Sigmoid colon (tissue), 7 donors: ENCODE data around the gene REC8. TPM values are rescaled to one million over a fixed set of nuclear protein-coding genes. Genes with fewer than 3 reads are reported as not detected.
"Not testable (repeated sequence)": the region's sequence is repeated elsewhere in the genome, so short reads cannot be mapped to it uniquely, and the experiment has no call there.

Experiments
- DNase-seq: peaks from one replicate; pipeline ENCODE4 v3.0.0-alpha.2; 2019
- H3K27ac ChIP-seq, 4 donors: fragments of 200-600 bp; sonication (generic); one replicate each; pipeline ENCODE4 v1.5.1; 2016 to 2019; ENCODE audit warnings: mild to moderate bottlenecking in 1 of 4
- H3K27me3 ChIP-seq, 3 donors: fragments of 200-600 bp; sonication (generic); one replicate each; pipeline ENCODE4 v1.5.1; 2019; ENCODE audit warnings: mild to moderate bottlenecking in 1 of 3
- H3K36me3 ChIP-seq, 4 donors: fragments of 200-600 bp; sonication (generic); one replicate each; pipeline ENCODE4 v1.5.1; 2016 to 2019
- H3K4me1 ChIP-seq, 4 donors: fragments of 200-600 bp; sonication (generic); one replicate each; pipeline ENCODE4 v1.5.1; 2017 to 2019
- H3K4me3 ChIP-seq, 4 donors: fragments of 200-600 bp; sonication (generic); one replicate each; pipeline ENCODE4 v1.5.1; 2017 to 2019; ENCODE audit warnings: mild to moderate bottlenecking in 2 of 4, moderate library complexity in 1 of 4
- H3K9me3 ChIP-seq, 4 donors: fragments of 200-600 bp in 3 of 4; sonication (generic) in 3 of 4; one replicate each; pipeline versions ENCODE4 v1.5.1 to v1.6.1; 2013 to 2019
- CTCF ChIP-seq, 4 experiments: fragments of 450-650 bp in 3 of 4; fragments of 200-600 bp in 1 of 4; IDR thresholded peaks; one replicate each; pipeline ENCODE4 v1.5.1; 2016 to 2019; ENCODE audit warnings: antibody characterized with exemption in 4 of 4, mild to moderate bottlenecking in 3 of 4, moderate library complexity in 2 of 4
- EP300 ChIP-seq, 4 donors: sonication (generic); formaldehyde crosslinking; IDR thresholded peaks; one replicate each; pipeline ENCODE4 v1.6.1; 2017; ENCODE audit warnings: antibody characterized with exemption in 4 of 4
- POLR2A ChIP-seq, 2 donors: fragments of 450-650 bp; IDR thresholded peaks; one replicate each; pipeline ENCODE4 v1.6.1; 2016; ENCODE audit warnings: antibody characterized with exemption in 2 of 2, mild to moderate bottlenecking in 2 of 2, moderate library complexity in 2 of 2
- POLR2AphosphoS5 ChIP-seq, 4 donors: sonication (generic); formaldehyde crosslinking; IDR thresholded peaks; one replicate each; pipeline ENCODE4 v1.6.1; 2017; ENCODE audit warnings: antibody characterized with exemption in 4 of 4
- WGBS, 2 donors: extraction: QIAGEN DNeasy Blood & Tissue Kit; methylation state at CpG; one replicate each; pipeline ENCODE4 v1.1.7; 2013; 5-methylcytosine and 5-hydroxymethylcytosine counted together
- intact Hi-C: fragments of 100-400 bp; cut with DNase I; formaldehyde crosslinking; loops from one replicate; pipeline ENCODE4 v1.15.1; 2023
- polyA plus RNA-seq, 3 donors: library from polyadenylated mRNA; stranded (reverse); fragments of 200-250 nt; gene quantifications; one replicate each; pipeline ENCODE4 v1.2.3, GENCODE V29; 2013
- small RNA-seq, 3 donors: library from RNA; depleted of rRNA; stranded (forward); fragments of <200 nt; gene quantifications; one replicate each; pipeline ENCODE3, GENCODE V24; 2016
- total RNA-seq, 4 donors: library from RNA; depleted of rRNA; stranded (reverse); fragments of >200 nt; gene quantifications; one replicate each; pipeline ENCODE4 v1.1.0, GENCODE V29; 2016
- donor health status: healthy with polysubstance abuse.
- donor health status: Bipolar disorder and iron deficiency.
- donor health status: healthy.

REC8 gene
- total and polyA plus RNA-seq, 7 donors = 1.8 to 24.1 (median 6.4) TPM

- no peak overlapping the region for H3K4me3 ChIP-seq
- 62 to 63% methylated on average over 3 of the region's 3 CpGs for WGBS, 2 donors
- intact Hi-C loops = no loop called here
- H3K27ac ChIP-seq = no peak overlapping the region
- no peak for TF ChIP-seq CTCF (IDR thresholded peaks at IDR 0.05)
- TF ChIP-seq POLR2A (IDR thresholded peaks at IDR 0.05) = no peak
- TF ChIP-seq POLR2AphosphoS5 (IDR thresholded peaks at IDR 0.05) = no peak
- peaks cover 0 to 15% (median 14%) of the 10 kb centered on the region in 4 donors for H3K4me1 ChIP-seq
- DNase-seq = no peak
- peaks cover 0 to 8% (median 3%) of the 10 kb centered on the region in 4 donors for H3K36me3 ChIP-seq
- H3K27me3 ChIP-seq = no peaks in the 10 kb centered on the region
- no peaks in the 10 kb centered on the region for H3K9me3 ChIP-seq
These were observed 47.6 kb downstream of the REC8 start for GRCh38 chr14:24219521-24219920.

GRCh38 chr14:24222987-24223386 lies 51.1 kb downstream of the REC8 start:
- H3K27me3 ChIP-seq, intact Hi-C loops, H3K27ac ChIP-seq, H3K9me3 ChIP-seq, H3K4me1 ChIP-seq, DNase-seq, H3K4me3 ChIP-seq: not testable (repeated sequence)
- 97 to 98% methylated on average over 4 of the region's 4 CpGs for WGBS, 2 donors
- H3K36me3 ChIP-seq = peaks cover 0 to 17% (median 2%) of the 10 kb centered on the region in 4 donors

GRCh38 chr14:24224618-24225071 lies 52.8 kb downstream of the REC8 start:
- Histone ChIP-seq H3K27ac (peak overlapping the region in 1 of 4 donors; percentile 21), H3K36me3 (peaks cover 0 to 21% (median 3%) of the 10 kb centered on the region in 4 donors), H3K9me3 (no peaks in the 10 kb centered on the region), H3K4me1 (no peaks in the 10 kb centered on the region), H3K27me3 (no peaks in the 10 kb centered on the region), H3K4me3 (no peak overlapping the region)
- WGBS, 2 donors = 91 to 94% methylated on average over 7 of the region's 7 CpGs
- peak; percentile 27 for DNase-seq
- intact Hi-C loops = no loop called here
- no peak for TF ChIP-seq CTCF (IDR thresholded peaks at IDR 0.05)
- TF ChIP-seq POLR2A (IDR thresholded peaks at IDR 0.05) = no peak
- TF ChIP-seq POLR2AphosphoS5 (IDR thresholded peaks at IDR 0.05) = no peak
- no peak for TF ChIP-seq EP300 (IDR thresholded peaks at IDR 0.05)

- DNase-seq = no peak
- intact Hi-C loops = no loop called here
- H3K36me3 ChIP-seq = peaks cover 0 to 21% (median 3%) of the 10 kb centered on the region in 4 donors
- no peak overlapping the region for H3K4me3 ChIP-seq
- H3K27ac ChIP-seq = no peak overlapping the region
- WGBS, 2 donors = 69 to 83% methylated on average over 1 of the region's 1 CpG
- H3K4me1 ChIP-seq = peaks cover 0 to 10% (median 9%) of the 10 kb centered on the region in 4 donors
- no peaks in the 10 kb centered on the region for H3K27me3 ChIP-seq
- H3K9me3 ChIP-seq = no peaks in the 10 kb centered on the region
- TF ChIP-seq CTCF (IDR thresholded peaks at IDR 0.05) = no peak
- no peak for TF ChIP-seq POLR2A (IDR thresholded peaks at IDR 0.05)
- no peak for TF ChIP-seq POLR2AphosphoS5 (IDR thresholded peaks at IDR 0.05)
- TF ChIP-seq EP300 (IDR thresholded peaks at IDR 0.05) = no peak
These were observed 54.6 kb downstream of the REC8 start for GRCh38 chr14:24226473-24226872.

- WGBS, 2 donors = 0 to 71% methylated on average over 1 of the region's 1 CpG
These were observed 57.0 kb downstream of the REC8 start for GRCh38 chr14:24228902-24229301.

More at GRCh38 chr14:24228902-24229301, 57.0 kb downstream of the REC8 start:
- H3K4me1 ChIP-seq = peaks cover 0 to 23% (median 22%) of the 10 kb centered on the region in 4 donors
- H3K9me3 ChIP-seq = no peaks in the 10 kb centered on the region
- DNase-seq = no peak
- intact Hi-C loops = no loop called here
- H3K27me3 ChIP-seq = no peaks in the 10 kb centered on the region
- TF ChIP-seq POLR2A (IDR thresholded peaks at IDR 0.05) (no peak), CTCF (IDR thresholded peaks at IDR 0.05) (no peak), POLR2AphosphoS5 (IDR thresholded peaks at IDR 0.05) (no peak), EP300 (IDR thresholded peaks at IDR 0.05) (no peak)
- H3K27ac ChIP-seq = no peak overlapping the region
- no peak overlapping the region for H3K4me3 ChIP-seq
- peaks cover 0 to 21% (median 3%) of the 10 kb centered on the region in 4 donors for H3K36me3 ChIP-seq

Small RNA genes lying within 50 kb of the gene (small RNA-seq; reads per million reads assigned to genes)
- 0 reads per million in 3 donors for gene AL136295.4
- 0 reads per million in 3 donors for gene CHMP4A
- 0 reads per million in 3 donors for gene IPO4
- 0 reads per million in 3 donors for gene IRF9
- 0 to 0.06 (median 0) reads per million in 3 donors for gene MDP1
- 0.36 to 1.3 (median 0.51) reads per million in 3 donors for gene RNA5SP383

Other genes starting within 250 kb of the REC8 start
Only the 30 nearest of the 32 such genes appear.
- 10 to 100 TPM in 3 of 4 donors, 1 to 10 TPM in 1; 8.0 to 20.0 (median 17.6) TPM for gene DHRS4L2, start 183.2 kb upstream of the REC8 start, total RNA-seq
- 10 to 100 TPM; 57.1 to 62.7 (median 57.6) TPM for gene DHRS4L2, start 183.2 kb upstream of the REC8 start, polyA plus RNA-seq
- gene CARMIL3, start 120.1 kb upstream of the REC8 start, total RNA-seq = 1 to 10 TPM in 2 of 4 donors, under 1 TPM in 2; 0.14 to 3.3 (median 0.62) TPM
- 1 to 10 TPM in 1 of 3 donors, under 1 TPM in 2; under 0.01 to 1.7 (median 0.23) TPM for gene CARMIL3, start 120.1 kb upstream of the REC8 start, polyA plus RNA-seq
- gene CPNE6, start 100.5 kb upstream of the REC8 start, total RNA-seq = 1 to 10 TPM in 3 of 4 donors, not detected in 1; 1.8 to 3.3 (median 2.9) TPM
- gene CPNE6, start 100.5 kb upstream of the REC8 start, polyA plus RNA-seq = under 1 TPM in 1 of 3 donors, not detected in 2; 0.42 TPM
- gene PCK2, start 77.8 kb upstream of the REC8 start, total RNA-seq = 10 to 100 TPM in 2 of 4 donors, 1 to 10 TPM in 2; 7.1 to 12.2 (median 9.2) TPM
- 100 to 1,000 TPM in 1 of 3 donors, 10 to 100 TPM in 2; 66.1 to 109 (median 99.5) TPM for gene PCK2, start 77.8 kb upstream of the REC8 start, polyA plus RNA-seq
- gene DCAF11, start 57.3 kb upstream of the REC8 start, total RNA-seq = 10 to 100 TPM; 37.7 to 82.9 (median 54.8) TPM
- gene DCAF11, start 57.3 kb upstream of the REC8 start, polyA plus RNA-seq = 10 to 100 TPM; 70.9 to 79.8 (median 75.1) TPM
- gene NRL, start 57.1 kb upstream of the REC8 start, total RNA-seq = 1 to 10 TPM in 2 of 4 donors, under 1 TPM in 2; 0.71 to 2.2 (median 1.4) TPM
- gene NRL, start 57.1 kb upstream of the REC8 start, polyA plus RNA-seq = 1 to 10 TPM; 1.2 to 2.9 (median 1.8) TPM
- gene FITM1, start 41.4 kb upstream of the REC8 start, total RNA-seq = under 1 TPM in 1 of 4 donors, not detected in 3; 0.33 TPM
- 1 to 10 TPM in 1 of 3 donors, not detected in 2; 1.8 TPM for gene FITM1, start 41.4 kb upstream of the REC8 start, polyA plus RNA-seq
- 100 to 1,000 TPM; 129 to 186 (median 152) TPM for gene PSME1, start 35.9 kb upstream of the REC8 start, total RNA-seq
- gene PSME1, start 35.9 kb upstream of the REC8 start, polyA plus RNA-seq = 100 to 1,000 TPM; 309 to 438 (median 416) TPM
- gene EMC9, start 30.5 kb upstream of the REC8 start, total RNA-seq = 10 to 100 TPM in 3 of 4 donors, 1 to 10 TPM in 1; 5.0 to 20.9 (median 12.9) TPM
- 10 to 100 TPM; 20.6 to 37.2 (median 30.8) TPM for gene EMC9, start 30.5 kb upstream of the REC8 start, polyA plus RNA-seq
- 10 to 100 TPM; 26.2 to 43.5 (median 34.5) TPM for gene PSME2, start 25.5 kb upstream of the REC8 start, total RNA-seq
- 100 to 1,000 TPM; 228 to 485 (median 356) TPM for gene PSME2, start 25.5 kb upstream of the REC8 start, polyA plus RNA-seq
- 10 to 100 TPM; 20.2 to 38.4 (median 29.7) TPM for gene RNF31, start 24.6 kb upstream of the REC8 start, total RNA-seq
- gene RNF31, start 24.6 kb upstream of the REC8 start, polyA plus RNA-seq = 10 to 100 TPM; 13.6 to 57.8 (median 37.8) TPM
- gene IRF9, start 10.8 kb upstream of the REC8 start, total RNA-seq = 100 to 1,000 TPM in 1 of 4 donors, 10 to 100 TPM in 3; 54.6 to 103 (median 56.1) TPM
- gene IRF9, start 10.8 kb upstream of the REC8 start, polyA plus RNA-seq = 100 to 1,000 TPM in 1 of 3 donors, 10 to 100 TPM in 2; 46.2 to 115 (median 51.8) TPM
- 10 to 100 TPM; 11.0 to 37.1 (median 13.2) TPM for gene IPO4, start 16.7 kb downstream of the REC8 start, total RNA-seq
- 10 to 100 TPM in 1 of 3 donors, 1 to 10 TPM in 2; 3.0 to 24.4 (median 5.4) TPM for gene IPO4, start 16.7 kb downstream of the REC8 start, polyA plus RNA-seq
- gene TM9SF1, start 23.4 kb downstream of the REC8 start, total RNA-seq = 10 to 100 TPM; 29.6 to 36.9 (median 34.7) TPM
- 10 to 100 TPM in 2 of 3 donors, 1 to 10 TPM in 1; 7.9 to 37.2 (median 10.8) TPM for gene TM9SF1, start 23.4 kb downstream of the REC8 start, polyA plus RNA-seq
- gene TSSK4, start 33.6 kb downstream of the REC8 start, total RNA-seq = under 1 TPM in 1 of 4 donors, not detected in 3; 0.66 TPM
- under 1 TPM in 1 of 3 donors, not detected in 2; 0.22 TPM for gene TSSK4, start 33.6 kb downstream of the REC8 start, polyA plus RNA-seq
- gene CHMP4A, start 41.4 kb downstream of the REC8 start, total RNA-seq = 100 to 1,000 TPM in 2 of 4 donors, 10 to 100 TPM in 2; 65.6 to 149 (median 102) TPM
- 100 to 1,000 TPM in 2 of 3 donors, 10 to 100 TPM in 1; 81.6 to 116 (median 109) TPM for gene CHMP4A, start 41.4 kb downstream of the REC8 start, polyA plus RNA-seq
- 10 to 100 TPM; 22.4 to 31.7 (median 26.5) TPM for gene MDP1, start 44.0 kb downstream of the REC8 start, total RNA-seq
- 10 to 100 TPM; 15.1 to 34.2 (median 28.8) TPM for gene MDP1, start 44.0 kb downstream of the REC8 start, polyA plus RNA-seq
- 100 to 1,000 TPM; 104 to 217 (median 189) TPM for gene NEDD8, start 60.3 kb downstream of the REC8 start, total RNA-seq
- 100 to 1,000 TPM; 204 to 243 (median 221) TPM for gene NEDD8, start 60.3 kb downstream of the REC8 start, polyA plus RNA-seq
- gene GMPR2, start 60.8 kb downstream of the REC8 start, total RNA-seq = 10 to 100 TPM; 44.3 to 63.9 (median 48.3) TPM
- 10 to 100 TPM; 56.5 to 97.1 (median 58.9) TPM for gene GMPR2, start 60.8 kb downstream of the REC8 start, polyA plus RNA-seq
- gene TINF2, start 70.5 kb downstream of the REC8 start, total RNA-seq = 10 to 100 TPM; 36.6 to 55.3 (median 50.1) TPM
- gene TINF2, start 70.5 kb downstream of the REC8 start, polyA plus RNA-seq = 10 to 100 TPM; 41.4 to 54.1 (median 43.5) TPM
- gene TGM1, start 91.1 kb downstream of the REC8 start, total RNA-seq = 1 to 10 TPM in 2 of 4 donors, under 1 TPM in 1, not detected in 1; 0.33 to 1.1 (median 1.1) TPM
- gene TGM1, start 91.1 kb downstream of the REC8 start, polyA plus RNA-seq = 1 to 10 TPM in 1 of 3 donors, under 1 TPM in 2; 0.60 to 2.7 (median 0.69) TPM
- gene RABGGTA, start 99.5 kb downstream of the REC8 start, total RNA-seq = 10 to 100 TPM; 14.0 to 25.2 (median 20.0) TPM
- gene RABGGTA, start 99.5 kb downstream of the REC8 start, polyA plus RNA-seq = 10 to 100 TPM; 27.3 to 32.4 (median 31.9) TPM
- 10 to 100 TPM; 13.9 to 34.6 (median 29.3) TPM for gene DHRS1, start 127.7 kb downstream of the REC8 start, total RNA-seq
- 10 to 100 TPM; 39.6 to 56.6 (median 40.8) TPM for gene DHRS1, start 127.7 kb downstream of the REC8 start, polyA plus RNA-seq
- 10 to 100 TPM; 12.8 to 16.8 (median 14.9) TPM for gene NOP9, start 127.8 kb downstream of the REC8 start, total RNA-seq
- gene NOP9, start 127.8 kb downstream of the REC8 start, polyA plus RNA-seq = 10 to 100 TPM in 2 of 3 donors, 1 to 10 TPM in 1; 7.8 to 29.0 (median 11.3) TPM
- 1 to 10 TPM; 4.7 to 9.5 (median 8.0) TPM for gene CIDEB, start 135.9 kb downstream of the REC8 start, total RNA-seq
- gene CIDEB, start 135.9 kb downstream of the REC8 start, polyA plus RNA-seq = 1 to 10 TPM; 7.2 to 8.6 (median 7.2) TPM
- 1 to 10 TPM; 2.5 to 5.5 (median 4.3) TPM for gene LTB4R2, start 138.1 kb downstream of the REC8 start, total RNA-seq
- gene LTB4R2, start 138.1 kb downstream of the REC8 start, polyA plus RNA-seq = 1 to 10 TPM in 1 of 3 donors, under 1 TPM in 1, not detected in 1; under 0.01 to 3.9 TPM
- gene LTB4R, start 139.4 kb downstream of the REC8 start, total RNA-seq = 1 to 10 TPM; 2.1 to 4.2 (median 2.9) TPM
- 1 to 10 TPM in 2 of 3 donors, under 1 TPM in 1; 0.60 to 9.8 (median 2.1) TPM for gene LTB4R, start 139.4 kb downstream of the REC8 start, polyA plus RNA-seq
- 10 to 100 TPM in 3 of 4 donors, 1 to 10 TPM in 1; 8.1 to 36.0 (median 17.7) TPM for gene ADCY4, start 163.0 kb downstream of the REC8 start, total RNA-seq
- 10 to 100 TPM in 1 of 3 donors, 1 to 10 TPM in 2; 1.4 to 16.5 (median 2.4) TPM for gene ADCY4, start 163.0 kb downstream of the REC8 start, polyA plus RNA-seq
- 10 to 100 TPM in 1 of 4 donors, 1 to 10 TPM in 3; 2.6 to 12.5 (median 3.7) TPM for gene RIPK3, start 167.9 kb downstream of the REC8 start, total RNA-seq
- 10 to 100 TPM; 28.8 to 66.4 (median 43.5) TPM for gene RIPK3, start 167.9 kb downstream of the REC8 start, polyA plus RNA-seq
- 100 to 1,000 TPM in 1 of 4 donors, 10 to 100 TPM in 3; 29.6 to 120 (median 67.3) TPM for gene NFATC4, start 196.1 kb downstream of the REC8 start, total RNA-seq
- gene NFATC4, start 196.1 kb downstream of the REC8 start, polyA plus RNA-seq = 10 to 100 TPM; 10.4 to 45.1 (median 15.6) TPM